Renal cortex interstitium (tissue), 11 donors: Measurements from ENCODE around the gene HAUS8. TPM values are rescaled to one million over a fixed set of nuclear protein-coding genes. Genes with fewer than 3 reads are reported as not detected.
"Not testable (repeated sequence)": the region's sequence is repeated elsewhere in the genome, so short reads cannot be mapped to it uniquely, and the experiment has no call there.

Experiments
- DNase-seq, 11 donors: peaks; one replicate each; pipeline ENCODE4 v3.0.0-alpha.2; 2013; ENCODE audit warnings: low read depth in 9 of 11, low spot score in 4 of 11; ENCODE audit errors: extremely low read depth in 1 of 11
- polyA plus RNA-seq, 3 donors: library from polyadenylated mRNA; unstranded; fragments of 120-200 nt; gene quantifications; one replicate each; pipeline ENCODE4 v1.2.1, GENCODE V29; 2013; ENCODE audit not compliant: insufficient read length in 3 of 3

The HAUS8 gene
- polyA plus RNA-seq, 3 donors = 10.8 to 16.6 (median 15.3) TPM

DNA sequence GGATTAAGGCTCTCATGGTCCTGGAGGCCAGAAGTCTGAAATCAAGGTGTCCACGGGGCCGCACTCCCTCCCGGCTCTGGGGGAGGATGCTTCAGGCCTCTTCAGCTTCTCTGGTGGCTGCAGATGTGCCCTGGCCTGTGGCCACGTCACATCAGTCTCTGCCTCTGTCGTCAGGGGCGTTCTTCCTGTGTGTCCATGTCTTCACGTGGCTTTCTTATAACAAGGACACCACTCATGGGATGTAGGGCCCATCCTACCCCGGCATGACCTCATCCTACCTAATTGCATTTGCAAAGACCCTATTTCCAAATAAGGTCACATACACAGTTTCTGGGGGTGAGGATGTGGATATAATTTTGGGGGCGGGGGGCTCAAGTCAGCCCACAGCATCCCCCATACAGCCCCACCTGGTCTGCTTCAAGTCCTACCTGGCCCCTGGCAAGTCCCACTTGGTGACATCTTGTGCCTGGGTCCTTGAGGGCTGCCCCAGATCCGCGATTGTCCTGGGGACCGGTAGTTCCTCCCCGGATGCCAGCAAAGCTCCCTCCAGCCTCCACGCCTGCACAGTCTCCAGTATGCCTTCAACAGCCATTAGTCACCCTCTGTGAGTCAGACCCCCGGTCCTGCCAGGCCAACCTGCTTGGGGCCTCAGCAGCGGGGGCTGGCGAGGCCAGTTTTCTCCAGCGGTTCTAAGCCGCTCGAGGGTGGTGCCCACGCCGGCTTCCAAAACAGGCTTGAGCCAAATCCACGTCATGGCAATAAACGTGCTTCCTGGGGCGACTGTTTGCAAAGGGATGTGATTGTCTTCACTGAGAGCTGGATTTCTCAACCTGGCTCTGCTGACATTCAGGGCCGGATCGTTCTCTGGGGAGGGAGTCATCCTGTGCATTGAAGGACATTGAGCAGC is 32.5 kb upstream of the HAUS8 start:
- DNase-seq = peak in 7 of 11 donors; percentile 22 to 54 (median 43)

DNA sequence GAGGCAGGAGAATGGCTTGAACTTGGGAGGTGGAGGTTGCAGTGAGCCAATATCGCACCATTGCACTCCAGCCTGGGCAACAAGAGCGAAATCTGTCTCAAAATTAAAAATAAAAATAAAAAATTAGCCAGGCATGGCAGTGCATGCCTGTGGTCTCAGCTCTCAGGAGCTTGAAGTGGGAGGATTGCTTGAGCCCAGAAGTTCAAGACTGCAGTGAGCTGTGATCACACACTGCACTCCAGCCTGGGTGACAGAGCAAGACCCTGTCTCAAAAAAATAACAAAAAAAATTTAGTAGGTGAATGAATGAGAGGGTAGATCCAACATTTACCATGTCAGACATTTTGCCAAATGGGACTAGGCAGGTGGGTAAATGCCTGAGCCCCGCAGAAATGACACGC is 31.7 kb upstream of the HAUS8 start:
- DNase-seq = not testable (repeated sequence)

GRCh38 chr19:17105556-17105955 is 30.3 kb upstream of the HAUS8 start:
- no peak for DNase-seq

- DNase-seq = no peak
These were observed 29.4 kb upstream of the HAUS8 start for GRCh38 chr19:17104679-17105078.

DNA sequence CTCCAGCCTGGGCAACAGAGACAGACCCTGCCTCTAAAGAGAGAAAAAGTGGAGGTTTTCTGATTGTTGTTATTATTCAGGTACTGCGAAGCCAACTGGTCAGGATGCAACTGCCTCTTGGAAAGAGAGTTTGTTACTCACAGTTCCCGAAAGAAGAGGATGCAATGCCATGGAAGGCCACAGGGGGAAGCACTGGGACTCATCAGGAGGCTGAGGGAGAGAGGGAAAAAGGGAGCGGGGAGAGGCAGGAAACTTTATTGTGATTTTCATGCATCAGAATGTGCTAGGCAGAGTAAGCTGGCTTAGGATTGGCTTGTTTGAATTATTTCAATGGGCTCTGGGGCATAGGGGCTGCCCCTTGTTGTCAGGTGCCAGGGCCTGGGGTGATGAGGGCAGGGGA is 27.9 kb upstream of the HAUS8 start:
- DNase-seq = no peak

- no peak for DNase-seq
These were observed 26.7 kb upstream of the HAUS8 start for GRCh38 chr19:17101686-17102628.

GRCh38 chr19:17098326-17098725 is 23.1 kb upstream of the HAUS8 start:
- DNase-seq = no peak

DNA sequence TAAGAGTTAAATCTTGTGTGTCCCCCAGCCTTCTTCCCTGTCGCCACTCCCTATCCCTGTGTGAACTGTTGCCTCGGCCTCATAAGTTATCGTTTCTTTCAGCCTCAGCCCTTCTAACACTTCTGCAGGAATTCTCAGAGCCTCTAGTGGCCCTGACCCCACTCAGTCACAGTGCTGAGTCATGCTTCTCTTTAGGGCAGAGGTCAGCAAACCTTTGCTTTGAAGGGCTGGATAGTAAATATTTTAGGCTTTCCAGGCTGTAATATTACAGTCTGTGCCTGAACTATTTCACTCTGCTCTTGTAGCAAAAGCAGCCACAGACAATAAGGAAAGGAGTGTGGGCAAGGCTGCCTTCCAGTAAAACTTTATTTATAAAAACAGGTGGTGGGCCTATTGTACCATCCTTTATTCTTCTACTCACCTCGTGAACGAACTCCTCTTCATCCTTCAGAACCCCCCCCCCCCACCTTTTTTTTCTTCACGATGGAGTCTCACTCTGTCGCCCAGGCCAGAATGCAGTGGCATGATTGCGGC is 22.4 kb upstream of the HAUS8 start:
- DNase-seq = no peak

- DNase-seq = no peak
These were observed 20.1 kb upstream of the HAUS8 start for GRCh38 chr19:17095141-17095919.

DNA sequence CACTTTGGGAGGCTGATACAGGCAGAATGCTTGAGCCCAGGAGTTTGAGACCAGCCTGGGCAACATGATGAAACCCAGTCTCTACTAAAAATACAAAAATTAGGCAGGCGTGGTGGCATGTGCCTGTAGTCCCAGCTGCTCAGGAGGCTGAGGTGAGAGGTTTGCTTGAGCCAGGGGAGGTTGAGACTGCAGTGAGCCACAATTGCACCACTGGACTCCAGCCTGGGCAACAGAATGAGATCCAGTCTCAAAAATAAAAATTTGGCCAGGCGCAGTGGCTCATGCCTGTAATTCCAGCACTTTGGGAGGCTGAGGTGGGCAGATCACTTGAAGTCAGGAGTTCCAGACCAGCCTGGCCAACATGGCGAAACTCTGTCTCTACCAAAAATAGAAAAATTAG is 19.4 kb upstream of the HAUS8 start:
- not testable (repeated sequence) for DNase-seq

GRCh38 chr19:17092696-17093095 is 17.4 kb upstream of the HAUS8 start:
- DNase-seq = no peak

- no peak for DNase-seq
These were observed 16.6 kb upstream of the HAUS8 start for GRCh38 chr19:17091758-17092333.

DNA sequence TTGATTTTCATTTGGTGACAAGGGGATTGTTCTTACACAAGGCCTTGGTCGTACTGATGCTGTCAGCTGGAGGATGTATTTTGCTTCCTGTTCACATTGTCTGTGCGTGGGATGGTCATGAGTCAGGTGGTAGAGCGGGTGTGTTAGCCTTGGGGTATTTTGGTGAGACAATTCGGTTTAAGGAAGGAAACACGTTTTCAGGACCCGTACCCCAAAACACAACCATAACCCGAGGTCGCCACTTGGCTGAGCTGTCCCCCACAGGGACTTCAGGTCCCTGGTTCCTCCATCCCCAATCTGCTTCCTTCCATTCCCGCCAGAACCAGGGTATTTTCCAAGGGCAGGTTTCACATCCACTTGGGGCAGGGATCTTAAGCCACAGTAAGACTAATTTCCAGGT is 15.3 kb upstream of the HAUS8 start:
- DNase-seq = no peak

DNA sequence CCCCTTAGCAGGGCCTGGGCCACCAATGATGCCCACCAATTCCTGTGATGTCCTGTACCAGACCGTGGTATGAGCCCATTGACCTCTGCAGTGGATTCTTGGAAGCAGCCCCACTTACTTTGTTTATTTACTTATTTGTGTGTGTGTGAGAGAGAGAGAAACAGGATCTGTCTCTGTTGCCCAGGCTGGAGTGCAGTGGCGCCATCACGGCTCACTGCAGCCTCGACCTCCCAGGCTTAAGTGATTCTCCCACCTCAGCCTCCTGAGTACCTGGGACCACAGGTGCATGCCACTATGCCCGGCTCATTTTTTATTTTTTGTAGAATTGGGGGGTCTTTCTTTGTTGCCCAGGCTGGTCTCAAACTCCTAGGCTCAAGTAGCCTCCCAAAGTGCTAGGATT is 13.3 kb upstream of the HAUS8 start:
- DNase-seq = no peak

DNA sequence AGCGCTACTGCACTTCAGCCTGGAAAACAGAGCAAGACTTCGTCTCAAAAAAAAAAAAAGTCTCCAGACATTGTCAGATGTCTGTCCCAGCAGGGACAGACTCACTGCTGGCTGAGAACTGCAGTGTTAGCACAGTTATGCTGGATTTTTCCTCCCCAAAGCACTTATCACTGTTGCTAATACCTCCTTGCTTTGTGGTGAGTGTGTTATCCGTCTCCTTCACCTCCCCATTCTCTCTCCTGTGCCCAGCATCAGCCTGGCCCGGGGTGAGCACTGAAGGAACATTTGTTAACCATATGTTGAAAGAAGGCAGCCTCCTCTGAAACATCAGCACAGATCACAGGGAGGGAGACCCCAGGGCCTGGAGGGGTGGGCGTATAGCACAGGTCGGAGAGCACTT is 11.6 kb upstream of the HAUS8 start:
- DNase-seq = no peak

DNA sequence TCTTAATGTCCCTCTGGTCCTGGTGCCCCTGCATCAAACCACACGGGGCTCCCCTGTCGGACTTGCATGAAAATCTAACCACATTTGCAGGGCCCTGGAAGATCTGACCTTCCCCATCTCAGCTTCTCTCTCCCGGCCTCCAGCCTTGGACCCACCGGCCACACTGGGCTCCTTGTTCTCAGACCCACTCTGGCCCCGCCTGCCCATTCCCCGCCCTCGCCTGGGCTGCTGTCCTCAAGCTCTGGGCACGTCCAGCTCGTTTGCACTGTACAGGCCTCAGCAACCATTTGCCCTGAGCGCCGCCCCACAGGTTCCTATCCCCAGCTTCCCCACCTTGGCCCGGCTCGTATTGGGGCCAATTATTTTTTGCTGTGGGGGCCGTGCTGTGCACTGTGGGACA is 10.9 kb upstream of the HAUS8 start:
- DNase-seq = no peak

DNA sequence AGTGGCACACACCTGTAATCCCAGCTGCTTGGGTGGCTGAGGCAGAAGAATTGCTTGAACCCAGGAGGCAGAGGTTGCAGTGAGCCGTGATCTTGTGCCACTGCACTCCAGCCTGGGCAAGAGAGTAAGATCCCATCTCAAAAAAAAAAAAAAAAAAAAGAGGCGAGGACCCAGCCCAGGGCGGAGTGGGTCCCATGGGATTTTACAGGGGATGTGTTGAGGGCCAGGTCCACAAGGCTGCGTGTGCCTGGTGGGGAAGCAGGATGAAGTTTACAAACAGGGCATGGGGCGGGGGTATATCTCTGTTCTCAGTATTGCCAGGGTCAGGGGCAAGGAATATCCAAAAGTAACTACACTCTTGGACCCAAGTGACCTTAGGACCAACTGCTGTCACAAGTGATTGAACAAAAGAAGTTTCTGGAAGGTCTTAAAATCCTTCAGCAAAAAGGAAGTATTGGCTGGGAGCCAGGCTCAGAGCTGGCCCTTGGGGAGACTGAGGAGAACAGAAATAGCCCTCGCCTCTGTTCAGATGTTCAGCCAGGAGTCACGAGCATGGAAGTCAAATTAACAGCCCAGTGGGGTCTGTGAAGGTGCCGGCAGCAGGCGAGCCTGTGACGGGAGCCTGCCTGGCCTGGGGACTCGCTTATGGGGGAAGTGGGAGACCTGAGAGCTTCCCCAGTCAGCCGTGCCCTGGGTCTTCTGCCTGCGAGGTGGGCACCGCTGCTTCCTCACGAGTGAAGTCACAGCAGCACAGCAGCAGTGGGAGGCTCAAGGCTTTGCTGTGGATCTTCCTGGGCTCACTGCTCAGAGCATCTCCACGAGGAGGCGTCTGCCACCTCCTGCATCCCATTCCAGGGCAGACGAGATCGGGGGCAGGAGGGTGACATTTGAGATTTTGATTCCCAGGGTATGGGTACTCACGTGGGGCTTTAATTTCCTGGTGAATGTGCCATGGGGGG is 6.7 kb upstream of the HAUS8 start:
- no peak for DNase-seq

DNA sequence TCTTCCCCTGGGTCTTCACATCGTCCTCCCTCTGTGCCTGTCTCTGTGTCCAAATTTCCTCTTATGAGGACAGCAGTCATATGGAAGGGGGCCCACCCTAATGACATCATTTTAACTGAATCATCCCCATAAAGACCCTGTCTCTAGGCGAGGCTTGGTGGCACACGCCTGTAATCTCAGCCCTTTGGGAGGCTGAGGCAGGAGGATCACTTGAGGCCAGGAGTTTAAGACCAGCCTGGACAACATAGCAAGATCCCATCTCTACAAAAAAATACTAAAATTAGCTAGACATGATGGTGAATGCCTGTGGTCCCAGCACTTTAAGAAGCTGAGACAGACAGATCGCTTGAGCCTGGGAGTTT is 5.2 kb upstream of the HAUS8 start:
- no peak for DNase-seq
